ENCODE measurements around the gene JAZF1. TPM values are rescaled to one million over a fixed set of nuclear protein-coding genes. Genes with fewer than 3 reads are reported as not detected.

The JAZF1 gene
- total and polyA plus RNA-seq, 5 donors from 2014 or later, result 6.4 to 30.7 (median 7.6) TPM

- Mint-ChIP-seq H3K4me3 (no peak overlapping the region), H3K27me3 (no peaks in the 10 kb centered on the region)
Measured at GRCh38 chr7:27941522-27941921, 239.1 kb downstream of the JAZF1 start.

GRCh38 chr7:27940341-27940740, 240.3 kb downstream of the JAZF1 start:
- H3K4me3 Mint-ChIP-seq, result no peak overlapping the region
- H3K27ac Mint-ChIP-seq, result peak overlapping the region in 1 of 3 donors; percentile 70
- peaks cover 2 to 12% (median 4%) of the 10 kb centered on the region in 4 donors for H3K4me1 Mint-ChIP-seq
- H3K4me1 ChIP-seq (ENCODE audit: control insufficient read depth, insufficient read depth, low read length, poor library complexity, severe bottlenecking), result no peaks in the 10 kb centered on the region
- H3K9me3 Mint-ChIP-seq, result peaks cover 0 to 4% (median 0%) of the 10 kb centered on the region in 7 donors
- peaks cover 7% of the 10 kb centered on the region for H3K36me3 Mint-ChIP-seq
- ATAC-seq (ENCODE audit: low read depth in 2 of 2) (no peak), DNase-seq (no peak)
- peaks cover 2% of the 10 kb centered on the region for H3K36me3 ChIP-seq (ENCODE audit: control insufficient read depth, insufficient read depth, low read length)
- H3K4me3 ChIP-seq (ENCODE audit: low read depth, low read length), result no peak overlapping the region
- no peaks in the 10 kb centered on the region for H3K27me3 Mint-ChIP-seq
- no peak overlapping the region for H3K27ac ChIP-seq (ENCODE audit: insufficient read depth, low read length, poor library complexity, severe bottlenecking)
- H3K9me3 ChIP-seq (ENCODE audit: control insufficient read depth in 2 of 2, low read length in 2 of 2), result no peaks in the 10 kb centered on the region
- H3K27me3 ChIP-seq (ENCODE audit: control insufficient read depth, insufficient read depth, low read length), result no peaks in the 10 kb centered on the region

More at GRCh38 chr7:27941522-27941921, 239.1 kb downstream of the JAZF1 start:
- ATAC-seq (ENCODE audit: low read depth in 2 of 2), result no peak
- H3K27ac Mint-ChIP-seq, result no peak overlapping the region
- peaks cover 11% of the 10 kb centered on the region for H3K36me3 Mint-ChIP-seq
- Histone ChIP-seq H3K27me3 (ENCODE audit: control insufficient read depth, insufficient read depth, low read length) (no peaks in the 10 kb centered on the region), H3K9me3 (ENCODE audit: control insufficient read depth in 2 of 2, low read length in 2 of 2) (no peaks in the 10 kb centered on the region), H3K4me1 (ENCODE audit: control insufficient read depth, insufficient read depth, low read length, poor library complexity, severe bottlenecking) (no peaks in the 10 kb centered on the region), H3K4me3 (ENCODE audit: low read depth, low read length) (no peak overlapping the region), H3K36me3 (ENCODE audit: control insufficient read depth, insufficient read depth, low read length) (peaks cover 2% of the 10 kb centered on the region), H3K27ac (ENCODE audit: insufficient read depth, low read length, poor library complexity, severe bottlenecking) (no peak overlapping the region)
- DNase-seq, result no peak
- peaks cover 2 to 12% (median 5%) of the 10 kb centered on the region in 4 donors for H3K4me1 Mint-ChIP-seq
- H3K9me3 Mint-ChIP-seq, result peaks cover 0 to 4% (median 0%) of the 10 kb centered on the region in 7 donors

DNA sequence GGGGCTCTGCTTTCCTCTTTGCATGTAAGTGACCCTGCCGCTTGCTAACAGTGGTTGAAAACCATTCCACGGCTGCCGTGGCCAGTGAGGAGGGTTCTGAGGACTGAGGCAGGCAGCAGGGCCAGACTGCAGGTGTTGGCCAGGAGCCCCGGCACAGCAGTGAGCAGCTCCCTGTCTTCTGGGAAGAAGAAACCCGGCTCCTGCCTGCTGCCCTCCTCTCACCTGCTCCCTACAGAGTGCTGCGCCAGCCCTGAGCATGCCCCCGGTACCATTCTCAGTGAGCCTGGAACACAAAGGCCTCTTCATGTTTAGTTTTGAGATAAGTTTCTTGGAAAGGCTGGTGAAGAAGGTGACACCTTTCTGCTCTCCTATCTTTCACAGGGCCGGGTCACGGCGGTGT, 240.7 kb downstream of the JAZF1 start:
- H3K27me3 Mint-ChIP-seq, result no peaks in the 10 kb centered on the region
- H3K4me1 Mint-ChIP-seq, result peaks cover 0 to 12% (median 4%) of the 10 kb centered on the region in 4 donors
- no peak overlapping the region for H3K4me3 ChIP-seq (ENCODE audit: low read depth, low read length)
- peaks cover 2% of the 10 kb centered on the region for H3K36me3 ChIP-seq (ENCODE audit: control insufficient read depth, insufficient read depth, low read length)
- ATAC-seq (ENCODE audit: low read depth in 2 of 2) (no peak), DNase-seq (no peak)
- no peak overlapping the region for H3K27ac ChIP-seq (ENCODE audit: insufficient read depth, low read length, poor library complexity, severe bottlenecking)
- peaks cover 6% of the 10 kb centered on the region for H3K36me3 Mint-ChIP-seq
- H3K9me3 Mint-ChIP-seq, result peaks cover 0 to 4% (median 0%) of the 10 kb centered on the region in 7 donors
- H3K4me3 Mint-ChIP-seq, result no peak overlapping the region
- H3K27ac Mint-ChIP-seq, result peak overlapping the region in 1 of 3 donors; percentile 70
- no peaks in the 10 kb centered on the region for H3K27me3 ChIP-seq (ENCODE audit: control insufficient read depth, insufficient read depth, low read length)
- H3K9me3 ChIP-seq (ENCODE audit: control insufficient read depth in 2 of 2, low read length in 2 of 2), result no peaks in the 10 kb centered on the region
- H3K4me1 ChIP-seq (ENCODE audit: control insufficient read depth, insufficient read depth, low read length, poor library complexity, severe bottlenecking), result no peaks in the 10 kb centered on the region

- no peak overlapping the region for H3K27ac Mint-ChIP-seq
Measured at GRCh38 chr7:27936768-27937102, 243.9 kb downstream of the JAZF1 start.

DNA sequence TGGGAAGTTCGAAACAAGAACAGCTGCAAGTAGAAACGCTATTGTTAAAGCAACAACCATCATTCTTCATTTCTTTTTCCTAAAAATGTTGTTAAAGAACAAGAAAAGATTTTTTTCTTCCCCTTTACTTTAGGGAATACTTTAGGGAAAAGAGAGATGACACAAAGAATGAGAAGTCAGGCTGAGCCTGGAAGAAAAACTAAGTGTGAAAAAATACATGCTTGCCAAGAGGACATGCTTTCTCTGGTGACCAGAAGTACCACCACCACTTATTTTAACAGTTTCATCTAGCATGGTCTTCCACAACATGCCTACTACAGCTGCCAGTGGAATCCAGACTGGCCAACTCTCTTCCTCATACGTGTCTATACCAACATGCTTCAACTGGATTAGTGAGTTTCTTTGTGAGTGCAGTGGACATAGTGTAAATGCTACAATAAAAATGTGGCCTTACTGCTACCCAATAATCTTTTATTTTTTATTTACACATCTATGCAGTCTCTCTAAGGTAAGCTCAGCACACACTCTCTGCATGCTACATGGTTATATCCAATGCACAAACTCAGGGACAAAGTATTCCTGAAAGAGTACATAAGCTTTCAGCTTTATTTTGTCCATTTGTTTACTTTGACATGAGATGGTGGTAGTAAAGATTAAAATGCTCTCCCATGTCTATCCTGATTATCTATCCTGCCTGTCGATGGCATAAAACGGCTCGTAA, 244.4 kb downstream of the JAZF1 start:
- Mint-ChIP-seq H3K27ac (no peak overlapping the region), H3K9me3 (peaks cover 0 to 4% (median 0%) of the 10 kb centered on the region in 7 donors), H3K4me1 (peaks cover 0 to 12% (median 6%) of the 10 kb centered on the region in 4 donors), H3K27me3 (no peaks in the 10 kb centered on the region), H3K4me3 (no peak overlapping the region), H3K36me3 (peaks cover 6% of the 10 kb centered on the region)
- Histone ChIP-seq H3K4me3 (ENCODE audit: low read depth, low read length) (no peak overlapping the region), H3K27me3 (ENCODE audit: control insufficient read depth, insufficient read depth, low read length) (no peaks in the 10 kb centered on the region), H3K4me1 (ENCODE audit: control insufficient read depth, insufficient read depth, low read length, poor library complexity, severe bottlenecking) (no peaks in the 10 kb centered on the region), H3K36me3 (ENCODE audit: control insufficient read depth, insufficient read depth, low read length) (peaks cover under 1% of the 10 kb centered on the region), H3K9me3 (ENCODE audit: control insufficient read depth in 2 of 2, low read length in 2 of 2) (no peaks in the 10 kb centered on the region), H3K27ac (ENCODE audit: insufficient read depth, low read length, poor library complexity, severe bottlenecking) (no peak overlapping the region)
- DNase-seq (no peak), ATAC-seq (ENCODE audit: low read depth in 2 of 2) (no peak)

More at GRCh38 chr7:27936768-27937102, 243.9 kb downstream of the JAZF1 start:
- Histone ChIP-seq H3K27me3 (ENCODE audit: control insufficient read depth, insufficient read depth, low read length) (no peaks in the 10 kb centered on the region), H3K36me3 (ENCODE audit: control insufficient read depth, insufficient read depth, low read length) (peaks cover 2% of the 10 kb centered on the region), H3K4me3 (ENCODE audit: low read depth, low read length) (no peak overlapping the region), H3K27ac (ENCODE audit: insufficient read depth, low read length, poor library complexity, severe bottlenecking) (no peak overlapping the region), H3K4me1 (ENCODE audit: control insufficient read depth, insufficient read depth, low read length, poor library complexity, severe bottlenecking) (no peaks in the 10 kb centered on the region), H3K9me3 (ENCODE audit: control insufficient read depth in 2 of 2, low read length in 2 of 2) (no peaks in the 10 kb centered on the region)
- DNase-seq (no peak), ATAC-seq (ENCODE audit: low read depth in 2 of 2) (no peak)
- Mint-ChIP-seq H3K4me1 (peaks cover 0 to 12% (median 6%) of the 10 kb centered on the region in 4 donors), H3K36me3 (peaks cover 6% of the 10 kb centered on the region), H3K9me3 (peaks cover 0 to 4% (median 0%) of the 10 kb centered on the region in 7 donors), H3K27me3 (no peaks in the 10 kb centered on the region), H3K4me3 (no peak overlapping the region)

DNA sequence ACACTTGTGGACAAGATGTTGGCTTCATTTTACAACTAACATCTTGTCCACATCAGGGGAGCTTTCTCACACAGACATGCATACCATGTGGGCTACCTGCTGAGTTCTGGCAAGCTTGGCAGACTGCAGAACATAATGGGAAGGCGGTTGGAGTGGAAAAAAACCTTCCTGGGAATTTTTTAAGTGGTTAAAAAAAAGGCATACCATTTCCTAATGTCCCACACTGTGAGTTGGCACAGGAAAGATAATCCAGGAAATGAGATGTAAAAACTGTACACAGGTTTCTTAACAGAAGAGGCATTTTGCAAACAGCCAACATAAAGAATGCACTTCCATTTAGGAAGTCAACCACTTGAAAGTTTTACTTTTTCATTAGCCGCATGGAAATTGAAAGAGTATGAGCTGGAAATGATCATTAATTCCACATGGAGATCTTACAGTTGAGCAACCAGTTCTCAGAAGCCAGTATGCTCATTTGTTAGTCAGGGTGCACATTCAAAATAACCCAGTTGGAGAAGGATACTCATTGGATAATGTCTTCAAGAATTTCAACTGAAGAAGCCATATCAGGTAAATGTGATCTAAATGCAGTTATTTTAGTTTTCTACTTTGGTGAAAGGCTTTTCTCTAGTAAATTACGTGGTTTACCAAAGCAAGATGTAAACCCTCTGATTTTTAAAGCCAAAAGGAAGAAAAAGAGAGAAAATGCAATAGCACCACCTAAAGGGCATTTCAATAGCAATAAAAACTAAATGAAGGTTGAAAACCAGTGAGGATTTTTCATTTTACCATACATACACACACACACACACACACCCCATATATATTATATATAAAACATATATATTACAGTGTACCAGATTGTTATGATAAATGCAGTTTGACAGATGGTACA, 246.7 kb downstream of the JAZF1 start:
- Mint-ChIP-seq H3K27ac (no peak overlapping the region), H3K36me3 (no peaks in the 10 kb centered on the region), H3K27me3 (no peaks in the 10 kb centered on the region), H3K4me3 (no peak overlapping the region), H3K9me3 (no peaks in the 10 kb centered on the region), H3K4me1 (peaks cover 0 to 12% (median 4%) of the 10 kb centered on the region in 4 donors)
- ATAC-seq (ENCODE audit: low read depth in 2 of 2) (no peak), DNase-seq (peak in 2 of 3 donors; percentile 12 to 22)
- H3K4me1 ChIP-seq (ENCODE audit: control insufficient read depth, insufficient read depth, low read length, poor library complexity, severe bottlenecking), result no peaks in the 10 kb centered on the region
- H3K36me3 ChIP-seq (ENCODE audit: control insufficient read depth, insufficient read depth, low read length), result no peaks in the 10 kb centered on the region
- no peaks in the 10 kb centered on the region for H3K27me3 ChIP-seq (ENCODE audit: control insufficient read depth, insufficient read depth, low read length)
- no peaks in the 10 kb centered on the region for H3K9me3 ChIP-seq (ENCODE audit: control insufficient read depth in 2 of 2, low read length in 2 of 2)
- no peak overlapping the region for H3K4me3 ChIP-seq (ENCODE audit: low read depth, low read length)
- H3K27ac ChIP-seq (ENCODE audit: insufficient read depth, low read length, poor library complexity, severe bottlenecking), result no peak overlapping the region

DNA sequence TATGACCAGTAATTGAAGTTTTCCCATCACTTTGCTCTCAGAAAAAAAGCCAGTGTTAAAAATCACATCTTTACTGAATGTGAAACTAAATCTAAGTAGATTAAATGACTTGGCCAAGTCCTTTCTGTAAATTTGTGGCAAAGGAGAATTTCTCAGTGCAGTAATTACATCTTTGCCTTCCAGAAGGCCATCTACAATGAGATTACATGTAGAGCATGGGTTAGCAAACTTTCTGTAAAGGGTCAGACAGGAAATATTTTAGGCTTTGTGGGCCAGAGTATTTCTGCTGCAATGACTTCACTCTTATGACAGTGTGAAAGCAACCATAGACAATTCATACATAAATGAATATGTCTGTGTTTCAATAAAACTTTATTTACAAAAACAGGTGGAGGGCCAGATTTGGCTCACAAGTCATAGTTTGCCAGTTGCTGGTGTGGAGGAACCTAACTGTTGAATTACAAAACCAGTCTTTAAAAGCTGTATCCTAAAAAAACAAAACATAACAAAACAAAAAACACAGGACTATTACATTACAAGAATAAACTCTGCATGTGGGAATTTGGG, 249.6 kb downstream of the JAZF1 start:
- peak overlapping the region in 1 of 3 donors; percentile 64 for H3K27ac Mint-ChIP-seq

More for the DNA sequence above, 249.6 kb downstream of the JAZF1 start:
- H3K9me3 Mint-ChIP-seq, result no peaks in the 10 kb centered on the region
- Histone ChIP-seq H3K27ac (ENCODE audit: insufficient read depth, low read length, poor library complexity, severe bottlenecking) (no peak overlapping the region), H3K9me3 (ENCODE audit: control insufficient read depth in 2 of 2, low read length in 2 of 2) (no peaks in the 10 kb centered on the region), H3K27me3 (ENCODE audit: control insufficient read depth, insufficient read depth, low read length) (no peaks in the 10 kb centered on the region), H3K36me3 (ENCODE audit: control insufficient read depth, insufficient read depth, low read length) (no peaks in the 10 kb centered on the region), H3K4me1 (ENCODE audit: control insufficient read depth, insufficient read depth, low read length, poor library complexity, severe bottlenecking) (no peaks in the 10 kb centered on the region), H3K4me3 (ENCODE audit: low read depth, low read length) (no peak overlapping the region)
- peaks cover 0 to 7% (median 3%) of the 10 kb centered on the region in 4 donors for H3K4me1 Mint-ChIP-seq
- peaks cover 5% of the 10 kb centered on the region for H3K36me3 Mint-ChIP-seq
- DNase-seq, result no peak
- ATAC-seq (ENCODE audit: low read depth in 2 of 2), result no peak
- H3K27me3 Mint-ChIP-seq, result no peaks in the 10 kb centered on the region
- no peak overlapping the region for H3K4me3 Mint-ChIP-seq

Data from CD4-positive, CD25-positive, alpha-beta regulatory T cell (primary cell).